GM13977 (cell line): Measurements from ENCODE around the gene VNN1.
A peak's percentile ranks its signal among the peaks of the same experiment; 100 is the strongest.

Experiments
- DNase-seq: peaks from one replicate; pipeline ENCODE4 v3.0.0; 2012; ENCODE audit warnings: low spot score
- in situ Hi-C: fragments of 300-500 bp; cut with MboI; formaldehyde crosslinking; loops from one replicate; pipeline ENCODE4 v1.12.0; 2022; ENCODE audit warnings: low sequenced_read_pairs, low pct_unique_long_range_greater_than_20kb, mixed read lengths, inconsistent platforms; ENCODE audit not compliant: unreplicated experiment
- TF ChIP-seq, protein P1 (sequence below): IDR thresholded peaks from 2 replicates; pipeline ENCODE4 v1.5.1; 2012; ENCODE audit warnings: mild to moderate bottlenecking, control low read depth; ENCODE audit not compliant: insufficient read depth; ENCODE audit errors: extremely low read depth, missing control alignments

Gene VNN1

GRCh38 chr6:132713352-132714134 lies at the start of gene VNN1:
Gene VNN1, minus strand, starts transcription at chr6:132714055. Its CDS starts 20 bp downstream, at chr6:132714035.
- no peak for DNase-seq
- TF ChIP-seq, protein P1, sequence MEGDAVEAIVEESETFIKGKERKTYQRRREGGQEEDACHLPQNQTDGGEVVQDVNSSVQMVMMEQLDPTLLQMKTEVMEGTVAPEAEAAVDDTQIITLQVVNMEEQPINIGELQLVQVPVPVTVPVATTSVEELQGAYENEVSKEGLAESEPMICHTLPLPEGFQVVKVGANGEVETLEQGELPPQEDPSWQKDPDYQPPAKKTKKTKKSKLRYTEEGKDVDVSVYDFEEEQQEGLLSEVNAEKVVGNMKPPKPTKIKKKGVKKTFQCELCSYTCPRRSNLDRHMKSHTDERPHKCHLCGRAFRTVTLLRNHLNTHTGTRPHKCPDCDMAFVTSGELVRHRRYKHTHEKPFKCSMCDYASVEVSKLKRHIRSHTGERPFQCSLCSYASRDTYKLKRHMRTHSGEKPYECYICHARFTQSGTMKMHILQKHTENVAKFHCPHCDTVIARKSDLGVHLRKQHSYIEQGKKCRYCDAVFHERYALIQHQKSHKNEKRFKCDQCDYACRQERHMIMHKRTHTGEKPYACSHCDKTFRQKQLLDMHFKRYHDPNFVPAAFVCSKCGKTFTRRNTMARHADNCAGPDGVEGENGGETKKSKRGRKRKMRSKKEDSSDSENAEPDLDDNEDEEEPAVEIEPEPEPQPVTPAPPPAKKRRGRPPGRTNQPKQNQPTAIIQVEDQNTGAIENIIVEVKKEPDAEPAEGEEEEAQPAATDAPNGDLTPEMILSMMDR, result no peak

DNA sequence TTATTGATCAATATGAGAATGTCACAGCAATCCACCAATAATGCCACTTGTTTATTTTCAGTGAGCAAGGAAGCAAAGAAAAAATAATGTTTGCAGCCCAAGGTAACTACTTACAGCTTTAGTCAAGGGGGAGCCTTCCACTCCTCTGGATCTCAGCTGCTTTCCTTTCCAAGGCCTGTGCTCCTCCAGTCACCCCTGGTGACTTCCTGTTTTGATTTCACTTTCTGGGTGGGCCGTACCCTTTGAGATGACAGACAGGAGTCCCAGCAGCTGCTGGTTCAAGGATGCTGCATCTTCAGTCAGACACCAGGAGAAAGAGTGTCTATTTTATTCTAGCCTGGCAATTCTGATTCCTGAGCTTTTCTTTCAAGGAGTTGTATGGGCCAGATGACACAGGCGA lies 49.4 kb upstream of the VNN1 start:
- TF ChIP-seq, protein P1, result no peak
- in situ Hi-C loops, result loop anchor here (10.0 to 25.0 kb wide), 2 partner anchors 98 to 476 kb away; no protein-coding TSS in a partner anchor
- peak; percentile 64 for DNase-seq

More at GRCh38 chr6:132713352-132714134, at the start of gene VNN1:
- in situ Hi-C loops, result no loop called here

DNA sequence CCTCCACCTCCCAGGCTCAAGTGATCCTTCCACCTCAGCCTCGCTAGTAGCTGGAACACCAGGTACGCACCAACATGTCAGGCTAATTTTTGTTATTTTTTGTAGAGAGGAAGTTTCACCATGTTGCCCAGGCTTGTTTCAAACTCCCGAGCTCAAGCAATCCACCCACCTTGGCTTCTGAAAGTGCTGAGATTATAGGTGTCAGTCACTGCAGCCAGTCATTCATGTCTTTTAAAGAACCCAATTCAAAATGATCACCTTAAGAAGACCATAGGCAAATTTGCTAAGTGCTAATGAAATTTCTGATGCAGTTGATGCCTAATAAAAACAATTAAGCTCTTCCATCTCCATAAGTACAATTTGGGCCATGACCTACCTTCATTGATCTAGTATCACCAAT lies 46.4 kb upstream of the VNN1 start:
- in situ Hi-C loops, result loop anchor here (10.0 to 25.0 kb wide), 2 partner anchors 95 to 473 kb away; no protein-coding TSS in a partner anchor
- TF ChIP-seq, protein P1, result no peak
- no peak for DNase-seq

DNA sequence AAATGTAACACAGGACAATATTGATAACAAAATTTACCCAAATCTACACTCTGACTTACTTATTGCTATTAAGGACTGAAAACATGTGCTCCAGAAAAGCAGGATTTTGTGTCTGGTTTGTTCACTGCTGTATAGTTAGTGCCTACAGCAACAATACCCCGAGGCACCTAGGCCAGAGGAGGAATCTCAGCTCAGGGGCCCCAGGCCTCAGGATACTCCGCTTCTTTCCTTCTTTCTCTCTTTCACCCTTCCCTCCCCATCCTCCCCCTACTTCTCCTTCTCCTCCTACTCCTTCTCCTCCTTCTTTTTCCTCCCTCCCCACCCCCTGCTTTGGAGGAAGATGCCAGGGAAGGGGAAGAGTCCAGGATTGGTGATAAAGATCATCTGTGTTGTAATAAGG lies 44.8 kb upstream of the VNN1 start:
- in situ Hi-C loops, result loop anchor here (25.0 kb wide), 1 partner anchor 471 kb away; no protein-coding TSS in a partner anchor
- DNase-seq, result no peak
- TF ChIP-seq, protein P1, result no peak

- in situ Hi-C loops, result loop anchor here (25.0 kb wide), 1 partner anchor 465 kb away; no protein-coding TSS in a partner anchor
- TF ChIP-seq, protein P1, result no peak
Measured at GRCh38 chr6:132752255-132752654, 38.4 kb upstream of the VNN1 start.

GRCh38 chr6:132751828-132752227 lies 38.0 kb upstream of the VNN1 start:
- DNase-seq, result no peak
- in situ Hi-C loops, result loop anchor here (25.0 kb wide), 1 partner anchor 465 kb away; no protein-coding TSS in a partner anchor
- TF ChIP-seq, protein P1, result no peak

More at GRCh38 chr6:132752255-132752654, 38.4 kb upstream of the VNN1 start:
- no peak for DNase-seq
